ENCODE data around the gene FANCF. TPM values are rescaled to one million over a fixed set of nuclear protein-coding genes. Genes with fewer than 3 reads are reported as not detected.

FANCF gene
- total RNA-seq, 1 donor from 2014 or later: 9.4 TPM

DNA sequence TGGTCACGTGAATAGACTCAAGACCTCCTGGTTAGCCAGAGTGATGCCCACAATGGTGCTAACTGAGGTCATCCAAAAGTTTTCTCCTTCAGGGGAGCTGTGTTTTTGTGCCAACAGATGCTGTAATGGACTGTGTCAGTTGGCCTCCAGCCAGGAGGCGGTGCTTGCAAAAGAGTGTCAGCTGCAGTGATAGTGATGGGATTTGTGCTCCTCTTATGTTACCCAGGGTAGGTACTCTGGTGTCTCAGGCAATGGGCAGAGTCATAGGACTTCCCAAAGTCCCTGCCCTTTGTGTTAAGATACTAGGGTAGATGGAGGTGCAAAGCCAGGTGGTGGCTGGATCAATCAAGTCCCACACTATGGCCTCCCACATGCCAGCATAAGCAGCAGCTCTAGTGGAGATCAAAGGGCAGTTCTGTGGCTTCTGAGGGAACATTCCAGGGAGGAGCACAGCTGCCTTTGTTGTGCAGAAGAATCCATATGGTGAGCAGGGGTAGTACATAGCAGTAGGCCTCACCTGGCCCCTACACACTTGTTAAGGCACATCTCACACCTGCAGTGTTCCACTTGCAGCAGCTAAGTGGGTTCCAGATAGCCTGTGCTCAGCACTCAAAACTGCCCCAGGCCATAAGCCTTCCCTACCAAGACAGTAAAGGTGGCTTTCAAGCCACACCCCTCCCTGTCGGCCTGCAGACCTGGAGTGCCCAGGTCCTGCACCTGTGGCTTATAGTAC lies 9.4 kb upstream of the FANCF start:
- DNase-seq (ENCODE audit: extremely low spot score, unreplicated experiment): no peak
- H3K36me3 Mint-ChIP-seq (ENCODE audit: unreplicated experiment): no peaks in the 10 kb centered on the region
- no peak overlapping the region for H3K27ac Mint-ChIP-seq (ENCODE audit: unreplicated experiment)
- no peaks in the 10 kb centered on the region for H3K9me3 Mint-ChIP-seq (ENCODE audit: unreplicated experiment)
- TF ChIP-seq, protein P1, sequence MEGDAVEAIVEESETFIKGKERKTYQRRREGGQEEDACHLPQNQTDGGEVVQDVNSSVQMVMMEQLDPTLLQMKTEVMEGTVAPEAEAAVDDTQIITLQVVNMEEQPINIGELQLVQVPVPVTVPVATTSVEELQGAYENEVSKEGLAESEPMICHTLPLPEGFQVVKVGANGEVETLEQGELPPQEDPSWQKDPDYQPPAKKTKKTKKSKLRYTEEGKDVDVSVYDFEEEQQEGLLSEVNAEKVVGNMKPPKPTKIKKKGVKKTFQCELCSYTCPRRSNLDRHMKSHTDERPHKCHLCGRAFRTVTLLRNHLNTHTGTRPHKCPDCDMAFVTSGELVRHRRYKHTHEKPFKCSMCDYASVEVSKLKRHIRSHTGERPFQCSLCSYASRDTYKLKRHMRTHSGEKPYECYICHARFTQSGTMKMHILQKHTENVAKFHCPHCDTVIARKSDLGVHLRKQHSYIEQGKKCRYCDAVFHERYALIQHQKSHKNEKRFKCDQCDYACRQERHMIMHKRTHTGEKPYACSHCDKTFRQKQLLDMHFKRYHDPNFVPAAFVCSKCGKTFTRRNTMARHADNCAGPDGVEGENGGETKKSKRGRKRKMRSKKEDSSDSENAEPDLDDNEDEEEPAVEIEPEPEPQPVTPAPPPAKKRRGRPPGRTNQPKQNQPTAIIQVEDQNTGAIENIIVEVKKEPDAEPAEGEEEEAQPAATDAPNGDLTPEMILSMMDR (IDR thresholded peaks at IDR 0.05): no peak
- H3K27me3 Mint-ChIP-seq (ENCODE audit: unreplicated experiment): peaks cover 22% of the 10 kb centered on the region
- H3K4me3 Mint-ChIP-seq (ENCODE audit: unreplicated experiment): no peak overlapping the region
- H3K4me1 Mint-ChIP-seq (ENCODE audit: unreplicated experiment): peaks cover 3% of the 10 kb centered on the region

GRCh38 chr11:22633354-22633902 lies 7.8 kb upstream of the FANCF start:
- H3K9me3 Mint-ChIP-seq (ENCODE audit: unreplicated experiment): no peaks in the 10 kb centered on the region
- no peak overlapping the region for H3K4me3 Mint-ChIP-seq (ENCODE audit: unreplicated experiment)
- peaks cover 16% of the 10 kb centered on the region for H3K27me3 Mint-ChIP-seq (ENCODE audit: unreplicated experiment)
- TF ChIP-seq, protein P1 (IDR thresholded peaks at IDR 0.05): no peak
- H3K27ac Mint-ChIP-seq (ENCODE audit: unreplicated experiment): no peak overlapping the region
- no peak for DNase-seq (ENCODE audit: extremely low spot score, unreplicated experiment)
- H3K4me1 Mint-ChIP-seq (ENCODE audit: unreplicated experiment): peaks cover 3% of the 10 kb centered on the region
- no peaks in the 10 kb centered on the region for H3K36me3 Mint-ChIP-seq (ENCODE audit: unreplicated experiment)

GRCh38 chr11:22627421-22627820 lies 1.8 kb upstream of the FANCF start:
- H3K27ac Mint-ChIP-seq (ENCODE audit: unreplicated experiment): no peak overlapping the region

DNA sequence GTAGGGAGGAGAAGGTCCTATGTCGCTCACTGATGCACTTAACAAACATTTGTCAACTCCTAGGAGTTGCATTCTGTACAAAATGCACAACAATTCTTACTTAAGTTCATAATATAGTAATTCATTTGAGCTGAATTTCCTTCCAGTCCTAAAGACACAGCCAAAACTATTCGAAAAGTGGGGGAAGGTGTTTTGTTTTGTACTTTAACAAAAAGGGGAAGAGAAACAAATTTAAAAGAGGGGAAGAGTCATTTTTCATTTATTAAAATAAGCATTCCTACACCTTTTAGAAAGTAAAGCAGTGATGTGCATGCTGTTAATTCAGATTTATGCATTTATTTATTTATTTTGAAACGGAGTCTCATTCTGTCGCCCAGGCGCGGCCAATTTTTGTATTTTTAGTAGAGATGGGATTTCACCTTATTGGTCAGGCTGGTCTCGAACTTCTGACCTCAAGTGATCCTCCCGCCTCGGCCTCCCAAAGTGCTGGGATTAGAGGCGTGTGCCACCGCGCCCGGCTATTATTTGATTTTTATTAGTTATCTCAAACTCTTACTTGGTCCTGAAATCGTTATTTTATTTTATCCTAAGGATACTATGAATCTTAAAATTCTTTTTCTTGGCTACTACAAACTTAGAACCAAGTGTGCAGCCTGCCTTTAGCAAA lies 1.1 kb upstream of the FANCF start:
- H3K27ac Mint-ChIP-seq (ENCODE audit: unreplicated experiment): peak overlapping the region; percentile 97
- DNase-seq (ENCODE audit: extremely low spot score, unreplicated experiment): no peak
- H3K4me3 Mint-ChIP-seq (ENCODE audit: unreplicated experiment): peak overlapping the region; percentile 99

More at GRCh38 chr11:22627421-22627820, 1.8 kb upstream of the FANCF start:
- no peak overlapping the region for H3K4me3 Mint-ChIP-seq (ENCODE audit: unreplicated experiment)
- no peaks in the 10 kb centered on the region for H3K36me3 Mint-ChIP-seq (ENCODE audit: unreplicated experiment)
- TF ChIP-seq, protein P1 (IDR thresholded peaks at IDR 0.05): no peak
- H3K27me3 Mint-ChIP-seq (ENCODE audit: unreplicated experiment): peaks cover 13% of the 10 kb centered on the region
- DNase-seq (ENCODE audit: extremely low spot score, unreplicated experiment): no peak
- H3K4me1 Mint-ChIP-seq (ENCODE audit: unreplicated experiment): peaks cover 19% of the 10 kb centered on the region
- H3K9me3 Mint-ChIP-seq (ENCODE audit: unreplicated experiment): no peaks in the 10 kb centered on the region

More for the DNA sequence above, 1.1 kb upstream of the FANCF start:
- Mint-ChIP-seq H3K4me1 (ENCODE audit: unreplicated experiment) (peaks cover 19% of the 10 kb centered on the region), H3K9me3 (ENCODE audit: unreplicated experiment) (no peaks in the 10 kb centered on the region), H3K36me3 (ENCODE audit: unreplicated experiment) (no peaks in the 10 kb centered on the region), H3K27me3 (ENCODE audit: unreplicated experiment) (peaks cover 6% of the 10 kb centered on the region)
- TF ChIP-seq, protein P1 (IDR thresholded peaks at IDR 0.05): no peak
